CD4-positive, alpha-beta T cell (primary cell): ENCODE results near the gene MRPL53. TPM values are rescaled to one million over a fixed set of nuclear protein-coding genes. Genes with fewer than 3 reads are reported as not detected.

Source experiments
- ATAC-seq: fragments of 200-7000 bp; cut with Tn5 transposase; one replicate; pipeline ENCODE4 v1.10.0; 2022; ENCODE audit warnings: mild to moderate bottlenecking; ENCODE audit not compliant: poor library complexity
- CTCF ChIA-PET: fragments of 350-600 bp; sonication (Branson Sonifier 250); formaldehyde crosslinking; loops from one replicate; lab custom pipeline; 2021; ENCODE audit warnings: antibody characterized with exemption, inconsistent platforms; lab: Charles Lee
- POLR2A ChIA-PET: fragments of 350-600 bp; sonication (Branson Sonifier 250); formaldehyde crosslinking; loops from one replicate; lab custom pipeline; 2021; ENCODE audit warnings: antibody characterized with exemption, inconsistent platforms; lab: Charles Lee
- DNase-seq, 14 experiments: peaks; one replicate each; pipeline ENCODE4 v3.0.0-alpha.2; 2013 to 2020; ENCODE audit warnings: mixed read lengths in 2 of 14
- H3K27ac ChIP-seq, 2 donors: one replicate each; pipeline versions ENCODE4 v1.5.1 to v1.7.0; 2013; ENCODE audit warnings: low read length in 2 of 2, low read depth in 1 of 2, mild to moderate bottlenecking in 1 of 2
- H3K27me3 ChIP-seq, 2 experiments: 1 replicate in 1 of 2; 2 replicates in 1 of 2; pipeline versions ENCODE4 v1.6.1 to v1.7.0; 2013; ENCODE audit warnings: low read length in 2 of 2, control low read depth in 1 of 2, mild to moderate bottlenecking in 1 of 2, moderate library complexity in 1 of 2; ENCODE audit not compliant: insufficient read depth in 2 of 2, control insufficient read depth in 1 of 2
- H3K36me3 ChIP-seq: one replicate; pipeline ENCODE4 v1.6.1; 2013; ENCODE audit warnings: low read length, control low read depth; ENCODE audit not compliant: insufficient read depth
- H3K4me1 ChIP-seq: one replicate; pipeline ENCODE4 v1.6.1; 2013; ENCODE audit warnings: low read length, control low read depth; ENCODE audit not compliant: insufficient read depth
- H3K4me3 ChIP-seq: one replicate; pipeline ENCODE4 v1.5.1; 2013; ENCODE audit warnings: mild to moderate bottlenecking, low read length, moderate library complexity
- H3K9me3 ChIP-seq, 2 experiments: 1 replicate in 1 of 2; 2 replicates in 1 of 2; pipeline versions ENCODE4 v1.6.1 to v1.7.0; 2013; ENCODE audit warnings: low read length in 2 of 2, mild to moderate bottlenecking in 2 of 2, control low read depth in 1 of 2, moderate library complexity in 1 of 2; ENCODE audit not compliant: control insufficient read depth in 1 of 2, insufficient read depth in 1 of 2
- H3K27ac Mint-ChIP-seq: one replicate; pipeline ENCODE4 v1.8.0; 2020; ENCODE audit warnings: mixed read lengths
- H3K27me3 Mint-ChIP-seq: one replicate; pipeline ENCODE4 v1.8.0; 2021; ENCODE audit warnings: mixed read lengths
- H3K36me3 Mint-ChIP-seq: one replicate; pipeline ENCODE4 v1.8.0; 2021; ENCODE audit warnings: low read depth, mixed read lengths
- H3K4me1 Mint-ChIP-seq: one replicate; pipeline ENCODE4 v1.8.0; 2021; ENCODE audit warnings: low read depth, mixed read lengths
- H3K4me3 Mint-ChIP-seq: one replicate; pipeline ENCODE4 v1.8.0; 2020; ENCODE audit warnings: mild to moderate bottlenecking, mixed read lengths
- H3K9me3 Mint-ChIP-seq: one replicate; pipeline ENCODE4 v1.8.0; 2020; ENCODE audit warnings: mixed read lengths
- intact Hi-C, 2 experiments: fragments of 100-400 bp; cut with DNase I in 1 of 2; cut with micrococcal nuclease in 1 of 2; formaldehyde crosslinking; loops; one replicate each; pipeline versions ENCODE4 v1.15.1 to v1.9.0; 2023 to 2025; cut with DNase I, micrococcal nuclease
- total RNA-seq, 174 experiments: library from RNA in 2 of 174; stranded (reverse) in 2 of 174; gene quantifications; one replicate each; pipeline ENCODE4 v1.2.3 and lab custom pipeline; 2021 to 2026
- TF ChIP-seq, protein P1 (sequence below): fragments of 200-600 bp; IDR thresholded peaks from one replicate; pipeline ENCODE4 v1.8.0; 2022; ENCODE audit warnings: antibody characterized with exemption, mild to moderate bottlenecking

MRPL53 gene
- total RNA-seq, 2 experiments from 2014 or later = 39.5 to 44.3 TPM

- ChIA-PET POLR2A (interaction anchor here (1.3 kb wide), 1 partner anchor 28 kb away, joined by 4 read pairs; the partner anchor contains the start of gene INO80B), CTCF (no interaction called here)
- Histone ChIP-seq H3K36me3 (peaks cover 11% of the 10 kb centered on the region), H3K4me1 (peaks cover 9% of the 10 kb centered on the region), H3K27me3 (no peaks in the 10 kb centered on the region), H3K9me3 (no peaks in the 10 kb centered on the region), H3K4me3 (no peak overlapping the region), H3K27ac (no peak overlapping the region)
- intact Hi-C loops = no loop called here
- H3K9me3 Mint-ChIP-seq = no peaks in the 10 kb centered on the region
- DNase-seq = no peak
- H3K27ac Mint-ChIP-seq = no peak overlapping the region
- H3K27me3 Mint-ChIP-seq = no peaks in the 10 kb centered on the region
- no peak overlapping the region for H3K4me3 Mint-ChIP-seq
- TF ChIP-seq, protein P1, sequence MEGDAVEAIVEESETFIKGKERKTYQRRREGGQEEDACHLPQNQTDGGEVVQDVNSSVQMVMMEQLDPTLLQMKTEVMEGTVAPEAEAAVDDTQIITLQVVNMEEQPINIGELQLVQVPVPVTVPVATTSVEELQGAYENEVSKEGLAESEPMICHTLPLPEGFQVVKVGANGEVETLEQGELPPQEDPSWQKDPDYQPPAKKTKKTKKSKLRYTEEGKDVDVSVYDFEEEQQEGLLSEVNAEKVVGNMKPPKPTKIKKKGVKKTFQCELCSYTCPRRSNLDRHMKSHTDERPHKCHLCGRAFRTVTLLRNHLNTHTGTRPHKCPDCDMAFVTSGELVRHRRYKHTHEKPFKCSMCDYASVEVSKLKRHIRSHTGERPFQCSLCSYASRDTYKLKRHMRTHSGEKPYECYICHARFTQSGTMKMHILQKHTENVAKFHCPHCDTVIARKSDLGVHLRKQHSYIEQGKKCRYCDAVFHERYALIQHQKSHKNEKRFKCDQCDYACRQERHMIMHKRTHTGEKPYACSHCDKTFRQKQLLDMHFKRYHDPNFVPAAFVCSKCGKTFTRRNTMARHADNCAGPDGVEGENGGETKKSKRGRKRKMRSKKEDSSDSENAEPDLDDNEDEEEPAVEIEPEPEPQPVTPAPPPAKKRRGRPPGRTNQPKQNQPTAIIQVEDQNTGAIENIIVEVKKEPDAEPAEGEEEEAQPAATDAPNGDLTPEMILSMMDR = no peak
- no peak for ATAC-seq
- H3K36me3 Mint-ChIP-seq = peaks cover 16% of the 10 kb centered on the region
- H3K4me1 Mint-ChIP-seq = peaks cover 15% of the 10 kb centered on the region
Measured at GRCh38 chr2:74426181-74426758, 46.2 kb downstream of the MRPL53 start.

GRCh38 chr2:74425523-74425922, 47.0 kb downstream of the MRPL53 start:
- CTCF ChIA-PET = no interaction called here
- intact Hi-C loops = no loop called here
- POLR2A ChIA-PET = interaction anchor here (1.3 kb wide), 1 partner anchor 29 kb away, joined by 4 read pairs; the partner anchor contains the start of gene INO80B
- Mint-ChIP-seq H3K9me3 (no peaks in the 10 kb centered on the region), H3K36me3 (peaks cover 16% of the 10 kb centered on the region), H3K4me1 (peaks cover 21% of the 10 kb centered on the region), H3K4me3 (no peak overlapping the region), H3K27me3 (no peaks in the 10 kb centered on the region), H3K27ac (no peak overlapping the region)
- TF ChIP-seq, protein P1 = no peak
- DNase-seq = no peak
- H3K27ac ChIP-seq = no peak overlapping the region
- ATAC-seq = no peak
- H3K27me3 ChIP-seq = no peaks in the 10 kb centered on the region
- peaks cover 11% of the 10 kb centered on the region for H3K36me3 ChIP-seq
- H3K4me3 ChIP-seq = no peak overlapping the region
- H3K4me1 ChIP-seq = peaks cover 17% of the 10 kb centered on the region
- H3K9me3 ChIP-seq = no peaks in the 10 kb centered on the region

GRCh38 chr2:74424995-74425406, 47.5 kb downstream of the MRPL53 start:
- Mint-ChIP-seq H3K27ac (no peak overlapping the region), H3K9me3 (no peaks in the 10 kb centered on the region), H3K36me3 (peaks cover 16% of the 10 kb centered on the region), H3K4me3 (no peak overlapping the region), H3K4me1 (peaks cover 26% of the 10 kb centered on the region), H3K27me3 (no peaks in the 10 kb centered on the region)
- intact Hi-C loops = loop anchor here in 1 of 2 experiments (5.0 kb wide), 1 partner anchor 47 kb away; the partner anchor contains the start of gene MRPL53
- DNase-seq = no peak
- no peak overlapping the region for H3K4me3 ChIP-seq
- no peaks in the 10 kb centered on the region for H3K27me3 ChIP-seq
- H3K36me3 ChIP-seq = peaks cover 11% of the 10 kb centered on the region
- ChIA-PET POLR2A (interaction anchor here (1.3 kb wide), 1 partner anchor 30 kb away, joined by 4 read pairs; the partner anchor contains the start of gene INO80B), CTCF (no interaction called here)
- no peak for ATAC-seq
- no peak overlapping the region for H3K27ac ChIP-seq
- TF ChIP-seq, protein P1 = no peak
- no peaks in the 10 kb centered on the region for H3K9me3 ChIP-seq
- H3K4me1 ChIP-seq = peaks cover 20% of the 10 kb centered on the region
